Progenitor cell of endocrine pancreas (in vitro differentiated cells): ENCODE data around the gene GNGT1. TPM values are rescaled to one million over a fixed set of nuclear protein-coding genes. Genes with fewer than 3 reads are reported as not detected.
A peak's percentile ranks its signal among the peaks of the same experiment; 100 is the strongest.

ENCODE experiments used
- DNase-seq: peaks from one replicate; pipeline ENCODE4 v3.0.0; 2021; ENCODE audit warnings: low spot score; ENCODE audit not compliant: unreplicated experiment
- H3K27ac Mint-ChIP-seq: 2 replicates; pipeline ENCODE4 v1.8.0; 2021; ENCODE audit warnings: mild to moderate bottlenecking, moderate library complexity, mixed read lengths
- H3K27me3 Mint-ChIP-seq: 2 replicates; pipeline ENCODE4 v1.8.0; 2021; ENCODE audit warnings: mixed read lengths
- H3K36me3 Mint-ChIP-seq: 2 replicates; pipeline ENCODE4 v1.8.0; 2022; ENCODE audit warnings: mixed read lengths; ENCODE audit not compliant: insufficient read depth
- H3K4me1 Mint-ChIP-seq: 2 replicates; pipeline ENCODE4 v1.8.0; 2021; ENCODE audit warnings: low read depth, mixed read lengths
- H3K4me3 Mint-ChIP-seq: 2 replicates; pipeline ENCODE4 v1.8.0; 2021; ENCODE audit warnings: low read depth, mild to moderate bottlenecking, moderate library complexity, mixed read lengths
- H3K9me3 Mint-ChIP-seq: 2 replicates; pipeline ENCODE4 v1.8.0; 2021; ENCODE audit warnings: low read depth, mixed read lengths
- CTCF ChIP-seq: fragments of 200-600 bp; sonication (generic); IDR thresholded peaks from one replicate; pipeline ENCODE4 v1.5.0; 2021; ENCODE audit warnings: antibody characterized with exemption, mild to moderate bottlenecking; ENCODE audit not compliant: unreplicated experiment
- total RNA-seq: library from RNA; stranded (reverse); gene quantifications from 2 replicates; pipeline ENCODE4 v1.2.1, GENCODE V29; 2021

GNGT1 gene
- total RNA-seq, 1 donor from 2014 or later, result not detected

GRCh38 chr7:93921607-93922566 is 15.5 kb downstream of the GNGT1 start, which contains the start of gene GNG11:
Gene GNG11 (plus strand): TSS chr7:93921735. CDS start chr7:93922138, 403 bp downstream.
- Mint-ChIP-seq H3K4me1 (peaks cover 3% of the 10 kb centered on the region), H3K36me3 (no peaks in the 10 kb centered on the region), H3K27me3 (peaks cover 32% of the 10 kb centered on the region), H3K27ac (no peak within 1 kb of the TSS), H3K4me3 (peak within 1 kb of the TSS; percentile 65), H3K9me3 (no peaks in the 10 kb centered on the region)
- TF ChIP-seq CTCF, result no peak
- DNase-seq, result peak; percentile 18

- no peak for DNase-seq
- H3K36me3 Mint-ChIP-seq, result no peaks in the 10 kb centered on the region
- TF ChIP-seq CTCF, result no peak
- no peak overlapping the region for H3K27ac Mint-ChIP-seq
- H3K4me3 Mint-ChIP-seq, result no peak overlapping the region
- no peaks in the 10 kb centered on the region for H3K9me3 Mint-ChIP-seq
- peaks cover 32% of the 10 kb centered on the region for H3K27me3 Mint-ChIP-seq
- peaks cover 3% of the 10 kb centered on the region for H3K4me1 Mint-ChIP-seq
These were observed 16.9 kb downstream of the GNGT1 start for GRCh38 chr7:93923296-93923695.

- H3K4me3 Mint-ChIP-seq, result no peak overlapping the region
- peaks cover 32% of the 10 kb centered on the region for H3K27me3 Mint-ChIP-seq
- no peak for TF ChIP-seq CTCF
- no peak for DNase-seq
- peaks cover 3% of the 10 kb centered on the region for H3K4me1 Mint-ChIP-seq
- H3K9me3 Mint-ChIP-seq, result no peaks in the 10 kb centered on the region
- no peaks in the 10 kb centered on the region for H3K36me3 Mint-ChIP-seq
- no peak overlapping the region for H3K27ac Mint-ChIP-seq
These were observed 17.6 kb downstream of the GNGT1 start for GRCh38 chr7:93923942-93924341.

- DNase-seq, result no peak
- Mint-ChIP-seq H3K9me3 (no peaks in the 10 kb centered on the region), H3K27me3 (peaks cover 18% of the 10 kb centered on the region), H3K4me3 (no peak overlapping the region), H3K27ac (no peak overlapping the region), H3K4me1 (no peaks in the 10 kb centered on the region), H3K36me3 (no peaks in the 10 kb centered on the region)
- TF ChIP-seq CTCF, result no peak
These were observed 20.4 kb downstream of the GNGT1 start for GRCh38 chr7:93926800-93927199.

- Mint-ChIP-seq H3K4me3 (no peak overlapping the region), H3K36me3 (no peaks in the 10 kb centered on the region)
- no peak for DNase-seq
These were observed 21.2 kb downstream of the GNGT1 start for GRCh38 chr7:93927585-93927984.

More at GRCh38 chr7:93927585-93927984, 21.2 kb downstream of the GNGT1 start:
- Mint-ChIP-seq H3K9me3 (no peaks in the 10 kb centered on the region), H3K27ac (no peak overlapping the region), H3K27me3 (peaks cover 14% of the 10 kb centered on the region), H3K4me1 (no peaks in the 10 kb centered on the region)
- TF ChIP-seq CTCF, result no peak
